Measurements from ENCODE around the gene CCDC197. TPM values are rescaled to one million over a fixed set of nuclear protein-coding genes. Genes with fewer than 3 reads are reported as not detected.
A peak's percentile ranks its signal among the peaks of the same experiment; 100 is the strongest.

CCDC197 gene
- total RNA-seq, 1 experiment from 2014 or later = not detected

- no peak for DNase-seq (ENCODE audit: low spot score)
Measured at GRCh38 chr14:93961620-93962019, 35.5 kb upstream of the CCDC197 start.

GRCh38 chr14:93962701-93963601 is 34.1 kb upstream of the CCDC197 start:
- DNase-seq (ENCODE audit: low spot score) = peak; percentile 61

- no peak for DNase-seq (ENCODE audit: low spot score)
Measured at GRCh38 chr14:93963692-93964091, 33.4 kb upstream of the CCDC197 start.

DNA sequence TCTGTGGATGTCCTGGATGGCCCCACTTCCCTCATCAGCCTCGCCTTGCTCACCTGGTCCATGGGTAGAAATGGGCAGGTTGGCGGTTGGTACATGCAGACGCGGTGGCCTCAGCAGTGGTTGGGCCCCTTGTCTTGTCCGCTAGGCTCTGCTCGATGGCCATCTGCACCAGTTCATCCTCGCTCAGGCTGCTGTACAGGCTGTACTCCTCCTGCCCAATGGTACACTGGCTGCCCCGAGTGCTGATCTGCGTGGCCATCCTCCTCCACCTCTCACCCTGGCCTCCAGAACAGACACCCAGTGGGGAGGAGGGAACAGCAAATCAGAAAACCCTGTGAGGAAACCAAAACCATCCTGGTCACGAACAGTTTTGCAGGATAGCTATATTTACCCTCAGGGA is 32.8 kb upstream of the CCDC197 start:
- DNase-seq (ENCODE audit: low spot score) = no peak

DNA sequence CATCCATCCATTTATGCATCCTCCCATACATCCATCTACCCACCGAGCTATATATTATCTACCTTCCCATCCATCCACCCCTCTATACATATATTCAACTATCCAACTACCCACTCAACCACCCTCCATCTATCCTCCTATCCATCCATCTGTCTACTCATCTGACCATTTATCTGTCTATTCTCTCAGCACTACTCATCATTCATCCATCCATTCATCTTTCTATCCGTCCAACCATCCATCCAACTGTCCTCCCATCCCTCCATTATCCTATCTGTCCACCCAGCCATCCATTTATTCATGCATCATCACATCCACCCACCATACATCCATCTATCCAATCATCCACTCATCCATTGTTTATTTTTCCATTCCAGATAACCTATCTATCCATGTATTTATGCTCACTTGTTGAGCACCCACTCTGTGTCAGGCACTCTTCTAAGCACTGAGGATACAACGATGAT is 32.2 kb upstream of the CCDC197 start:
- DNase-seq (ENCODE audit: low spot score) = no peak

DNA sequence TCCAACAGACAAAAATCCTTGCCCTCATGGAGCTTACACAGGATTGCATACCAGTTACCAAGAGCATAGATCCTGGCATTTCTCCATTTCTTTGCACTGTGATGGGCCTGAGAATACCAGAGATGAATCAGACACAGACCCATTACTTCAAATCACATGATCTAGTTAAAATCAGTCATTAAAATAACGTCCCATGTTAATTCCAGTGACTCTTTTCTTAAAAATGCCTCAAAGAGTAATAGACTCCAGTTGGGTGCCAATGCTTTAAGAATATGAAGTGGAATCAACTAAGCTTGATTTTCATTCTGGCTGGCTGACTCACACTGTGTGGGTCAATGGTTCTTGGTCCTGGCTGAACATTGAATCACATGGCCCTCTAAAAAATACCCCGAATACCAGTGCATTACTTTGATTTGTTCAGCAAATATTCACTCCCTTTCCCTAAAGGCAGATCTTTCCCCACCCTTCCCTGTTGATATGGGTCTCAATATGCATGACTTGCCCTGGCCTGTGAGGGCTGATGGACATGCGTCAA is 31.7 kb upstream of the CCDC197 start:
- no peak for DNase-seq (ENCODE audit: low spot score)

GRCh38 chr14:93965946-93966474 is 31.1 kb upstream of the CCDC197 start:
- no peak for DNase-seq (ENCODE audit: low spot score)

DNA sequence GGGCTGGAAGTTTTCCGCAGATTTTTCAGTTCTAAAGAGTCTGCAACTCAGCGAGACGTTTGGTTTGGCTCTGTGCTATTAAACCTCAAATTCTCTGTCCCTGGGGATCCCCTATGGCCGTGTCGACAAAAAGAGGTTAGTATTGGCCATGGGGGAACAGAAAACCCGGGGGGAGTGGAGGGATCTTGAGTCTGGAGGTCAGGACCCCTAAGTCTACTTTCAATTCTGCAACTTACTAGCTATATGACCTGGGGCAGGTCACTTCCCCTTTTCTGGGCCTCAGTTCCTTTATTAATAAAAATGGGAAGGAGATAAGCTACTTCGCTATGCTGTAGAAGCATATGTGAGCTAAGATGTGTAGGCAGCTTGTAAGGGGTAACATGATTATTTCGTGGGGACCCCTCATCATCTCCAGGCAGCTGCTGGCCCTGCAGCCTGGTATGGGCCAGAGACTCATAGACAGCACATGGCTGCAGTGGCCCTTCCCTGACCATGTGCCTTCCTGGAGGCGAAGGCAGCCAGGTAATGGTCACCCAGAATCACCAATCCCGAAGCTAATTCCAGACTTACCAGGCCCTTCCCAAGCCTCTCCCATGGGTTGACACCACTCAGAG is 29.4 kb upstream of the CCDC197 start:
- no peak for DNase-seq (ENCODE audit: low spot score)

GRCh38 chr14:93969082-93969828 is 27.8 kb upstream of the CCDC197 start:
- no peak for DNase-seq (ENCODE audit: low spot score)

DNA sequence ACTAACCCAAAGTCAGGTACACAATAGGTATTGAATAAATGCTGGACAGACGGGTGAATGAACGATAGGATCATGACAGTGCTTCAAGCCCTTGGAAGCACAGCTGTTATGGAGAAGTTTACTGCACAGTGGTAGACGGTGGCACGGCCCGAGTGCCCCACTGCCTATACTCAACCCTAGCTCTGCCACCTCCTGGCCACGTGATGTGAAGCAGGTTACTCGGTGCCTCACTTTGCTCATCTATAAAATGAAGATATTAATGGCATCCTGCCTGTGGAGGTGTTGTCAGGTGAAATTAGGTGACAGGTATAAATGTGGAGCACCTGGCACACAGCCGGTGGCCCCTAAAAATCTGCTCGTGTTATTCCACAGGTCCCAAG is 26.5 kb upstream of the CCDC197 start:
- DNase-seq (ENCODE audit: low spot score) = peak; percentile 23

- peak; percentile 22 for DNase-seq (ENCODE audit: low spot score)
Measured at GRCh38 chr14:93970965-93971634, 26.0 kb upstream of the CCDC197 start.

GRCh38 chr14:93971635-93972027 is 25.5 kb upstream of the CCDC197 start:
- DNase-seq (ENCODE audit: low spot score) = no peak

DNA sequence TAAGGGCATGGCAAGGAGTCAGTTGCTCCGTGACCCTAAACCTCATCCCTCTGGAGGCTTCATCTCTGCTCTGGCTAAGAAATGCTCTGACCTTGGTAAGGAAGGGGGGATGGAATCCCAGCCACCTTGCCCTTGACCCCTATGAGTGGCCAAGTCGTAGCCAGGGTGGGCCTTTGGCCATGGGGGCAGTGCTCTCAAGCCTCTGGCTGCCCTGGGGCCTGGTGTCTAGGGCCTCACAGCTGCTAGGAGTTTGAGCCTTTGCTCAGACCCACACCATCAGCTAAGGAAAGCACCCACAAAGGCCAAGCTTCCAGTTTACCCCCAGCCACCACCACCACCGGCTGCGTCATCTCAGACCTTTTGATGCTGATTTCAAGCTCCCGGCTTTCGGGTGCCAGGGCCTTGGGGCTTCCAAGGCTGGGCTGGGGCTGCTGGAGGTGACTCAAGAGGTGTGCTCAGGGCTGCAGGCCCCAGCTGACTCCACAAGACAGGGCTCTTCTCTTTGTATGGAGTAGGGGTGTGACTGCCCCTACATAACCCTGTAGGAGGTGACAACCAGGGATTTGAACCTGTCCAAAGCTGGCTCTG is 24.4 kb upstream of the CCDC197 start:
- DNase-seq (ENCODE audit: low spot score) = no peak

DNA sequence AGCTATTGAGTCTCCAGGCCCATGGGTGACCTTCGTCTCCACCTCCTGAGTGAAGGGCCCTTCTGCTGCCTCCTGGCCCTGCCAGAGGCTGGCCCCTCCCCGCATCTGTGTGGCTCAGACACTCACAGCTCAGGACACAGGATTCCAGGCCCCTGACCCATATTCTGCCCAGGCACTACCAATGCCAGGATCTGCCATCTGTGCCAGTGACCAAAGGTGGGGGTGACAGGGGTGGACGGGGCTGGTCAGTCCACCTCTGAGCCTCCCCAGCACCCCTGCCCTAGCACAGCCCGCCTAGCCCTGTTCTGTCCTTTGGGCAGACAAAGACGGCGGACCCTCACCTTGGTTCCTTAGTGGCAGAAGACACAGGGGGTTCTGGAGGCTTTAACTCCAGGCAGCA is 23.5 kb upstream of the CCDC197 start:
- DNase-seq (ENCODE audit: low spot score) = no peak

DNA sequence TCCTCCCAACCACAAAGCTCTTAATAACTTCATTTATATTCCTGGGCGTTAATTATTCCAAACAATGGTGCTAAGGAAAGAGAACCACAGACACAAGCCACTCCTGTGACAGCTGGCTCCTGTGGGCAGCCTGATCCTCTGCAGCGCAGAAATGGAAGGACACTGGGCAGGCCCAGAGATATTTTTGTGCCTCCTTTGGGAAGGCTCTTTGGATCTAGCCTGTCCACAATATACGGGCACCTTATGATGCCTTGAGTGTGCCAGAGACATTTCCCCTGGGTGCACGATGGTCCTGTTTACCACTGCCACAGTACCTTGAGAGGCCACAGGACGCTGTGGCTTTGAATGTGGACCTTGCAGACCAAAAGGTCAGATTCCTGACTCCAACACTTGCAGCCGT is 22.8 kb upstream of the CCDC197 start:
- DNase-seq (ENCODE audit: low spot score) = no peak

DNA sequence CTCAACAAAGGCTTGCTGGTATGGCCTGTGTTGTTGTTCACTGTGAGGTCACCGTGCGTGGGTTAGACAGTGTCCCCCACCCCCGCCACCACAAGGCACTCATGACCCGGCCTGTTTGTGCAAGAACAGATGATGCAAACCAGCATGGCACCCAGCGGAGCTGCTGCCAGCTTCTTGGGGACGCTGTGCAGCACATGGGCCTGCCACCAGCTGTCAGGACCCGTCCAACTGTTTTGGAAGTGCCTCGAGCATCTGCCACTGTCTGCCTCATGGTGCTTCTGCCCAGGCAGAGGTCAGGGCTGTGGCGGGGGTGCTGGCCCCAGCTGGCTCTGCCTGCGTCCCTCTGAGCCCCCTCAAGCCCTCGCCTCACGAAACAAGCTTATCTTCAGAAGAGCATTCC is 22.3 kb upstream of the CCDC197 start:
- no peak for DNase-seq (ENCODE audit: low spot score)

GRCh38 chr14:93975791-93976476 is 21.2 kb upstream of the CCDC197 start:
- DNase-seq (ENCODE audit: low spot score) = no peak

DNA sequence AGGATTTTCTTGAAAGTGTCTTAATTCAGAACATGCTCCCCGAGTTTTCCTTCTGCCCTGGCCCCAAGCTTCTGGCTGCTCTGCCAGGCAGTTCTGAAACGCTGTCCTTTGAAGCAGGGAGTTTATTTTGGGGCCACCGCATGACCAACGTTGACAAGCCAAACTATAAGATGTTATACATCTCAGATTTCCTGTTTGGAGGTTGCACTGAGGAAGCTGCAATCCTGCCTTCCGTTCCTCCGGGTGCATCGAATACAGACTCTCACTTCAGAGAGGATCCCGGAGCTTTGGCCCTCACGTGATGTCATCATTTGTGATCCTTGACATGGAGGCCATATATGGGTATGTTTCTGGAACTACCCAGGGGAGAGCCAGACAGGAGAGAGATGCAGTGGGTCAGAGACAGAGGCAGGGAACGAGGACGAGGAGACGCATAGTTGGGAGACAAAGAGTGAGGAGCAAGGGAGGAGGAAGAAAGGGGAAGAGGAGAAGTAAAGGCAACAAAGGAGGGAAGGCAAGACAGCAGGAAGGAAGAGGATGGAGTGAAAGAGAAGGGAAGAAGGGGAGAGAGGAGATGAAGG is 20.5 kb upstream of the CCDC197 start, which contains the start of gene ASB2:
Gene ASB2, minus strand, starts transcription at position 94 of the 581 bp plus-strand sequence. CDS start 12,031 bp downstream, outside the sequence.
- no peak for DNase-seq (ENCODE audit: low spot score)

DNA sequence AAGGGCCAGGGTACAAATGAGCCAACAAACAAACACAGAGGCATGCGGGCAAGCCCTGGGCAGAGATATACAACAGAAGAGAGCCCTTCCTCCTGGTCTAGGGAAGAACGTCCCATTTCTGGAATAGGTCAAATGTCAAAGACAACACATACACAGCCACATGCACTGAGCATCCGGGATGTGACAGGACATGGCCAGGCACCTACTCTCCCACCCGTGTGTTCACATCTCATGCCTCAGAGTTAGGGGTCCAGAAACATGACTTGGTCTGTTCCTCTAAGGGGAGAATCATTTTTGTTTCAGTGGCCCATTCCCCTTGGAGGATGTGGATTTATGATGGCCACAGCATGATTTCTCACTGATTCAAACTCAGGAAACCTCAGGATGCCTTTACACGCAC is 19.9 kb upstream of the CCDC197 start:
- no peak for DNase-seq (ENCODE audit: low spot score)
